MM.1S (cell line): Measurements from ENCODE around the gene PPP1R14C.
"Not testable (repeated sequence)": the region's sequence is repeated elsewhere in the genome, so short reads cannot be mapped to it uniquely, and the experiment has no call there.

Experiments used
- DNase-seq: peaks from one replicate; pipeline ENCODE4 v3.0.0-alpha.2; 2015
- H2AFZ ChIP-seq: fragments of 300-600 bp; sonication (generic); 2 replicates; pipeline ENCODE4 v1.6.0; 2016; ENCODE audit warnings: antibody characterized with exemption, low read length
- H3F3A ChIP-seq: fragments of 300-600 bp; sonication (generic); 2 replicates; pipeline ENCODE4 v1.6.1; 2016; ENCODE audit warnings: mild to moderate bottlenecking, antibody characterized with exemption, low read length, moderate library complexity, mixed read lengths; ENCODE audit not compliant: insufficient read depth
- H3K27ac ChIP-seq: fragments of 300-600 bp; sonication (generic); 2 replicates; pipeline ENCODE4 v1.5.1; 2016; ENCODE audit warnings: mild to moderate bottlenecking, low read length
- H3K27me3 ChIP-seq: fragments of 300-600 bp; sonication (generic); replicated peaks from 2 replicates; pipeline ENCODE4 v1.6.0; 2016; ENCODE audit warnings: low read length; ENCODE audit not compliant: insufficient read depth
- H3K36me3 ChIP-seq: fragments of 300-600 bp; sonication (generic); replicated peaks from 2 replicates; pipeline ENCODE4 v1.6.1; 2016; ENCODE audit warnings: mild to moderate bottlenecking, low read length, mixed read lengths; ENCODE audit not compliant: insufficient read depth
- H3K4me1 ChIP-seq: fragments of 300-600 bp; sonication (generic); 2 replicates; pipeline ENCODE4 v1.6.1; 2016; ENCODE audit warnings: low read length, mixed read lengths
- H3K4me2 ChIP-seq: fragments of 300-600 bp; sonication (generic); 2 replicates; pipeline ENCODE4 v1.6.0; 2016; ENCODE audit warnings: low read depth, low read length
- H3K4me3 ChIP-seq: fragments of 300-600 bp; sonication (generic); 2 replicates; pipeline ENCODE4 v1.5.1; 2016; ENCODE audit warnings: low read length, mixed read lengths
- H3K79me2 ChIP-seq: fragments of 300-600 bp; sonication (generic); 2 replicates; pipeline ENCODE4 v1.6.1; 2016; ENCODE audit warnings: mixed run types, low read length, mixed read lengths
- H3K9ac ChIP-seq: fragments of 300-600 bp; sonication (generic); 2 replicates; pipeline ENCODE4 v1.6.1; 2016; ENCODE audit warnings: low read length, mixed read lengths
- H3K9me2 ChIP-seq: fragments of 300-600 bp; sonication (generic); replicated peaks from 2 replicates; pipeline ENCODE4 v1.6.1; 2016; ENCODE audit warnings: mild to moderate bottlenecking, low read length, mixed read lengths; ENCODE audit not compliant: insufficient read depth
- H3K9me3 ChIP-seq: fragments of 300-600 bp; sonication (generic); replicated peaks from 2 replicates; pipeline ENCODE4 v1.6.1; 2016; ENCODE audit warnings: mild to moderate bottlenecking, low read length, mixed read lengths; ENCODE audit not compliant: insufficient read depth
- H4K20me1 ChIP-seq: fragments of 300-600 bp; sonication (generic); 2 replicates; pipeline ENCODE4 v1.6.1; 2016; ENCODE audit warnings: mild to moderate bottlenecking, low read length, moderate library complexity, mixed read lengths; ENCODE audit not compliant: insufficient read depth
- CTCF ChIP-seq: fragments of 300-600 bp; sonication (generic); IDR thresholded peaks from 2 replicates; pipeline ENCODE4 v1.5.1; 2016; ENCODE audit warnings: antibody characterized with exemption, low read length, mixed read lengths
- EZH2 ChIP-seq: fragments of 300-600 bp; sonication (generic); optimal IDR thresholded peaks from 2 replicates; pipeline ENCODE3; 2017; ENCODE audit warnings: low read depth, mild to moderate bottlenecking, antibody characterized with exemption, low read length, mixed read lengths
- EZH2phosphoT487 ChIP-seq: fragments of 300-600 bp; sonication (generic); IDR thresholded peaks from 2 replicates; pipeline ENCODE4 v1.6.1; 2018; ENCODE audit warnings: antibody characterized with exemption, low read length

PPP1R14C gene

GRCh38 chr6:150179030-150179429 lies 36.2 kb downstream of the PPP1R14C start:
- Histone ChIP-seq H3K9ac (no peak overlapping the region), H4K20me1 (no peaks in the 10 kb centered on the region), H3K4me1 (no peaks in the 10 kb centered on the region), H3K4me2 (no peak overlapping the region), H3K9me3 (no peaks in the 10 kb centered on the region), H3K9me2 (no peaks in the 10 kb centered on the region), H3K27me3 (no peaks in the 10 kb centered on the region), H3K36me3 (no peaks in the 10 kb centered on the region), H3K4me3 (no peak overlapping the region), H3K79me2 (no peaks in the 10 kb centered on the region), H3F3A (no peaks in the 10 kb centered on the region), H2AFZ (no peak overlapping the region), H3K27ac (no peak overlapping the region)
- no peak for DNase-seq
- no peak for TF ChIP-seq CTCF
- TF ChIP-seq EZH2 = no peak
- TF ChIP-seq EZH2phosphoT487 = no peak

GRCh38 chr6:150179907-150180424 lies 37.1 kb downstream of the PPP1R14C start:
- H4K20me1 ChIP-seq, H3K4me2 ChIP-seq, H2AFZ ChIP-seq: not testable (repeated sequence)

GRCh38 chr6:150180517-150180916 lies 37.7 kb downstream of the PPP1R14C start:
- Histone ChIP-seq H3K4me1 (no peaks in the 10 kb centered on the region), H3K9ac (no peak overlapping the region), H2AFZ (no peak overlapping the region), H3K9me2 (no peaks in the 10 kb centered on the region), H3K27ac (no peak overlapping the region), H3K79me2 (no peaks in the 10 kb centered on the region), H3K4me2 (no peak overlapping the region), H3K4me3 (no peak overlapping the region), H3F3A (no peaks in the 10 kb centered on the region), H3K36me3 (no peaks in the 10 kb centered on the region), H3K27me3 (no peaks in the 10 kb centered on the region), H3K9me3 (no peaks in the 10 kb centered on the region), H4K20me1 (no peaks in the 10 kb centered on the region)
- DNase-seq = no peak
- no peak for TF ChIP-seq EZH2phosphoT487

More at GRCh38 chr6:150179907-150180424, 37.1 kb downstream of the PPP1R14C start:
- H3K4me3 ChIP-seq, H3K9me3 ChIP-seq, H3K9me2 ChIP-seq, DNase-seq, H3K4me1 ChIP-seq, H3K27ac ChIP-seq, H3K36me3 ChIP-seq, H3K9ac ChIP-seq, H3K27me3 ChIP-seq, H3K79me2 ChIP-seq, H3F3A ChIP-seq: not testable (repeated sequence)

- Histone ChIP-seq H3K4me1 (no peaks in the 10 kb centered on the region), H4K20me1 (no peaks in the 10 kb centered on the region), H2AFZ (no peak overlapping the region), H3K36me3 (no peaks in the 10 kb centered on the region), H3K9me2 (no peaks in the 10 kb centered on the region), H3K9me3 (no peaks in the 10 kb centered on the region), H3K9ac (no peak overlapping the region), H3K27ac (no peak overlapping the region), H3K27me3 (no peaks in the 10 kb centered on the region), H3K4me2 (no peak overlapping the region), H3K79me2 (no peaks in the 10 kb centered on the region), H3K4me3 (no peak overlapping the region), H3F3A (no peaks in the 10 kb centered on the region)
- TF ChIP-seq EZH2 = no peak
- TF ChIP-seq EZH2phosphoT487 = no peak
- no peak for TF ChIP-seq CTCF
- DNase-seq = no peak
Observed at GRCh38 chr6:150182460-150183078, 39.7 kb downstream of the PPP1R14C start.
